ENCODE results near the gene CA11. TPM values are rescaled to one million over a fixed set of nuclear protein-coding genes. Genes with fewer than 3 reads are reported as not detected.
A peak's percentile ranks its signal among the peaks of the same experiment; 100 is the strongest.

The CA11 gene
- total RNA-seq, 4 donors from 2014 or later, result 7.3 to 37.5 (median 10.3) TPM

- intact Hi-C loops (cut with DNase I; ENCODE audit: low total_unique reads), result no loop called here
- no peak for DNase-seq (ENCODE audit: low spot score in 2 of 2)
- WGBS, 2 donors, result 64 to 65% methylated on average over 24 of the region's 24 CpGs
Measured at GRCh38 chr19:48624791-48625723, 20.9 kb downstream of the CA11 start.

GRCh38 chr19:48624067-48624594, 21.9 kb downstream of the CA11 start:
- H3K4me3 ChIP-seq (ENCODE audit: low read depth, poor library complexity, severe bottlenecking), result no peak overlapping the region
- peak; percentile 95 to 99 for DNase-seq (ENCODE audit: low spot score in 2 of 2)
- intact Hi-C loops (cut with DNase I; ENCODE audit: low total_unique reads), result no loop called here
- 2% methylated on average over 28 to 40 of the region's 40 CpGs for WGBS, 2 donors
- TF ChIP-seq, protein P1, sequence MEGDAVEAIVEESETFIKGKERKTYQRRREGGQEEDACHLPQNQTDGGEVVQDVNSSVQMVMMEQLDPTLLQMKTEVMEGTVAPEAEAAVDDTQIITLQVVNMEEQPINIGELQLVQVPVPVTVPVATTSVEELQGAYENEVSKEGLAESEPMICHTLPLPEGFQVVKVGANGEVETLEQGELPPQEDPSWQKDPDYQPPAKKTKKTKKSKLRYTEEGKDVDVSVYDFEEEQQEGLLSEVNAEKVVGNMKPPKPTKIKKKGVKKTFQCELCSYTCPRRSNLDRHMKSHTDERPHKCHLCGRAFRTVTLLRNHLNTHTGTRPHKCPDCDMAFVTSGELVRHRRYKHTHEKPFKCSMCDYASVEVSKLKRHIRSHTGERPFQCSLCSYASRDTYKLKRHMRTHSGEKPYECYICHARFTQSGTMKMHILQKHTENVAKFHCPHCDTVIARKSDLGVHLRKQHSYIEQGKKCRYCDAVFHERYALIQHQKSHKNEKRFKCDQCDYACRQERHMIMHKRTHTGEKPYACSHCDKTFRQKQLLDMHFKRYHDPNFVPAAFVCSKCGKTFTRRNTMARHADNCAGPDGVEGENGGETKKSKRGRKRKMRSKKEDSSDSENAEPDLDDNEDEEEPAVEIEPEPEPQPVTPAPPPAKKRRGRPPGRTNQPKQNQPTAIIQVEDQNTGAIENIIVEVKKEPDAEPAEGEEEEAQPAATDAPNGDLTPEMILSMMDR (IDR thresholded peaks at IDR 0.05), result no peak
- TF ChIP-seq POLR2A (IDR thresholded peaks at IDR 0.05), result no peak

More at GRCh38 chr19:48624791-48625723, 20.9 kb downstream of the CA11 start:
- H3K4me3 ChIP-seq (ENCODE audit: low read depth, poor library complexity, severe bottlenecking), result no peak overlapping the region
- TF ChIP-seq, protein P1 (IDR thresholded peaks at IDR 0.05), result no peak
- TF ChIP-seq POLR2A (IDR thresholded peaks at IDR 0.05), result no peak

DNA sequence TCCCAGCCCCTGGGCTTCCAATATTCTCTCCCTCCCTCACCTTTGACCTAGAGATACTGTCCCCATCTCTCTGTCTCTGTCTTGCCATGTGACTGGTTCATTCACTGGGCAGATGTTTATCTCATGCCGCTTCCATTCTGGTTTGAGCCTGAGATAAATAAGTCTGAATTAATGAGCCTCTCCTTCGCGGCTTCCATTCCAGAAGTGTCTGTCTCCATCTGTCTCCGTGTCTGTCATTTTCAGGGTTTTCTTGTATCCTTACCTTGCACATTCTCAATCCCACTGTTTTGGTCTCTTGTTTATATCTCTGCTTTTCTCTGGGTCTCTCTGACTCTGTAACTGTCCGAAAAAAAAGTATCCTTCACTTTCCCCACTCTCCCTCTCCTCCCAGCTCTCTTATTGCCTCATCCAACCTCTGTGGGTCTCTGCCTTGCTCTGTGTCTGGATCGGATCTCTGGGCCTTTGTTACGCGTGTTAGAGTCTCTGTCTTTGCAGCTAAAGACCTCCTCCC, 22.4 kb downstream of the CA11 start:
- TF ChIP-seq, protein P1 (IDR thresholded peaks at IDR 0.05), result no peak
- TF ChIP-seq POLR2A (IDR thresholded peaks at IDR 0.05), result no peak
- no peak overlapping the region for H3K4me3 ChIP-seq (ENCODE audit: low read depth, poor library complexity, severe bottlenecking)
- no peak for DNase-seq (ENCODE audit: low spot score in 2 of 2)
- intact Hi-C loops (cut with DNase I; ENCODE audit: low total_unique reads), result no loop called here
- WGBS, 2 donors, result 11 to 19% methylated on average over 8 of the region's 8 CpGs

- TF ChIP-seq, protein P1 (IDR thresholded peaks at IDR 0.05), result no peak
- TF ChIP-seq POLR2A (IDR thresholded peaks at IDR 0.05), result no peak
- WGBS, 2 donors, result 28 to 29% methylated on average over 6 of the region's 6 CpGs
- DNase-seq (ENCODE audit: low spot score in 2 of 2), result no peak
- intact Hi-C loops (cut with DNase I; ENCODE audit: low total_unique reads), result no loop called here
- peak overlapping the region; percentile 35 for H3K4me3 ChIP-seq (ENCODE audit: low read depth, poor library complexity, severe bottlenecking)
Measured at GRCh38 chr19:48619692-48620585, 26.0 kb downstream of the CA11 start.

DNA sequence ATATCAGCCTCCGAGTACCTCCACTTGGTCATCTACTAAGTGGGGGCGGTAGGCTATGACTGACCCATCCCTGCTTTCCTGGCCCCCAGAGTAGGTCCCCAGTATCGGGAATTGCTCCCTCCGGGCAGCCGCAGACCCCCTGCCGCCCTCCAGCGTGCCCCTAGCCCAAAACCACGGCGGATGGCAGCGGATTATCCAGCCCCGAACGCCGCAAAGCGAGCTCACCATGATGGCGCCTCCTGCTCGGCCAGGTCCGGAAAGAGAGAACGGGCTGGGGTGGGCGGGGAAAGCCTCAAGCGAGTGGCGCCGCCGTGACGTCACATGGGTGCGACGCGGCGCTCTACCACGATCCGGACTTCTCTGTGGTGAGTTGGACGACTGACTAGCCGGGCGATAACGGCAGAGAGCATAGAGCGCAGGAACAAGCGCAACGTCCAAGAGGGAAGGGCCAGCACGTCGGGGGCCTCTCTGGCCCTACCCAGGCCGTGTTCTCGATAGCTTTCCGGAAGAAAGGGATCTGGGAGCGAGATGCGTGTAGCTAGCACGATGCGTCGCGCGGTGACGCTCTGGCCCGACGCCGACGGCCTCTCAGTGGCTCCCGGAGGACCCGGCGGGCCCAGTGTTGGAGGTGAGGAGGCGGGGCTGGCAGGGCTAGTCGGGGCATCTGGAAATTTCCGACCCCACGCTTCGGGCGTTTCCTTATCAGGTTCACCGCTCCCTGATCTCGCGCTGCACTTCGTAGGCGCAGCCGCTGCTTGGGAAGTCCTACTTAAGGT, 26.9 kb downstream of the CA11 start, which contains the start of the genes RPL18 and SPHK2:
RPL18 (minus strand) TSS at position 263 of the 776 bp plus-strand sequence; CDS start at position 228, 35 bp downstream.
SPHK2 (plus strand) TSS at position 591 of the 776 bp plus-strand sequence. CDS start 1,009 bp downstream, outside the sequence.
- TF ChIP-seq, protein P1 (IDR thresholded peaks at IDR 0.05), result no peak
- TF ChIP-seq POLR2A (IDR thresholded peaks at IDR 0.05), result peak in 1 of 2 donors; percentile 86
- H3K4me3 ChIP-seq (ENCODE audit: low read depth, poor library complexity, severe bottlenecking), result peak within 1 kb of the TSS; percentile 76
- peak; percentile 98 to 99 for DNase-seq (ENCODE audit: low spot score in 2 of 2)
- WGBS, 2 donors, result 0 to 1% methylated on average over 41 to 66 of the region's 69 CpGs
- intact Hi-C loops (cut with DNase I; ENCODE audit: low total_unique reads), result no loop called here

All from lower leg skin (tissue), 4 donors.